Stimulated activated CD4-positive, alpha-beta T cell treated with anti-CD3 and anti-CD28 coated beads, Interleukin-2, amount 100 ng/mL, for 4 hours (primary cell): ENCODE results near the gene SLC25A4.
A peak's percentile ranks its signal among the peaks of the same experiment; 100 is the strongest.
"Not testable (repeated sequence)": the region's sequence is repeated elsewhere in the genome, so short reads cannot be mapped to it uniquely, and the experiment has no call there.

ENCODE experiments used
- DNase-seq: peaks from one replicate; pipeline ENCODE4 v3.0.0-alpha.2; 2020; ENCODE audit warnings: low read depth

SLC25A4 gene

GRCh38 chr4:185142912-185143600 is at the start of gene SLC25A4:
Gene SLC25A4 (plus strand): TSS chr4:185143266. CDS start chr4:185143373, 107 bp downstream.
- peak; percentile 76 for DNase-seq

DNA sequence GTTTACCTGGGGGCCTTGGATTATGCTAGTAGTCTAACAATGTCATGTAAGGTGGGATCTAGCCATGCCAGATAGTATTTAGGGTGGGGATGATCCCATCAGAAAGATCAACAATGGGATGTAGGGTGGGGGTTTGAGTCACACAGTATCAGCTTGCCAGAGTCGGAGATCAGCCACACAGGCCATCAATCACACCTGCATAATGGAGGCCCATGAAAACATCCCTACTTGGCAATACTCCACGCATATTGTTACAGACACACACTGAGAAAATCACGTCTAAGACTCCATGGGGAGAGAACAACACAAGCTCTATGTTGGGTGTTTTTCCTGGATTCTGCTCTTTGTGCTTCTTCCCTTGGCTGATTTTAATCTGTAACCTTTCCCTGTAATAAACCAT is 49.5 kb upstream of the SLC25A4 start:
- no peak for DNase-seq

GRCh38 chr4:185096032-185096653 is 46.9 kb upstream of the SLC25A4 start:
- DNase-seq = peak; percentile 4

GRCh38 chr4:185098474-185098873 is 44.6 kb upstream of the SLC25A4 start:
- no peak for DNase-seq

- no peak for DNase-seq
These were observed 43.9 kb upstream of the SLC25A4 start for GRCh38 chr4:185099024-185099682.

- no peak for DNase-seq
These were observed 43.1 kb upstream of the SLC25A4 start for GRCh38 chr4:185099940-185100339.

DNA sequence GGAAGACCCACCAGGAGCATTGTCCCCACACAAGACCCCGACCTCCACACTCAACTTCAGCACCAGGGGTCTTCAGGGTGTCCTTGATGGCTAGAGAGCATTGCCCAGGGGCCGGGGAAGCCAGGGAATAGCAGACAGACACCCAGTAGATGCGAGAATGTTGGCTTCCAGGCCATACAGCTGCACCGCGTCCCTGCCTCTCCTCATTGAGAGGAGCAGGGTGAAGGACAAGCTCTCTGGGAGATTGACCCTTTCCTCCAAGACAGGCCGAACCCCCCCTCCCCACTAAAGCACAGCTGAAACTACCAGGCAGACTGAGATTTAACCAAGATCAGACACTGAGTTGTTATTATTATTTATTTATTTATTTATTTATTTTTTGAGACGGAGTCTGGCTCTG is 42.6 kb upstream of the SLC25A4 start:
- no peak for DNase-seq

- DNase-seq = no peak
These were observed 41.6 kb upstream of the SLC25A4 start for GRCh38 chr4:185101354-185101890.

DNA sequence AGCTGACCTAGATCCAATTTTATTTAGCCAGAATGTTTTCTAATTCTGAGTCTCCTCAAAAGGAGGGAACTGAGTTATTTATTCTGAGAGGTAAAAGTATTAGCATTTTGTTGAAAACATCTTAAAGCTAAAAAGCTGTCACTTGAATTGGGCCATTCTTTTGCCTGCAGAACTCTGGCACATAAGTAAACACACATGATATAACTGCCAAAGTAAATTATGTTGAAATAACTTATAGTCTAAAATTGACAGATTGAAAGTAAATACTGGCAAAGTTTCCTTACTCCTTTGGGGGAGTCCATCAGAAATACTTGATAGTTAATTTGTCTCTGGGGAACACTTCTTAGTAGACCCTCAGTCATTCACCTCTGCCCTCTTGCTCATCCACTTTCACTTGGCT is 38.3 kb upstream of the SLC25A4 start:
- DNase-seq = no peak

DNA sequence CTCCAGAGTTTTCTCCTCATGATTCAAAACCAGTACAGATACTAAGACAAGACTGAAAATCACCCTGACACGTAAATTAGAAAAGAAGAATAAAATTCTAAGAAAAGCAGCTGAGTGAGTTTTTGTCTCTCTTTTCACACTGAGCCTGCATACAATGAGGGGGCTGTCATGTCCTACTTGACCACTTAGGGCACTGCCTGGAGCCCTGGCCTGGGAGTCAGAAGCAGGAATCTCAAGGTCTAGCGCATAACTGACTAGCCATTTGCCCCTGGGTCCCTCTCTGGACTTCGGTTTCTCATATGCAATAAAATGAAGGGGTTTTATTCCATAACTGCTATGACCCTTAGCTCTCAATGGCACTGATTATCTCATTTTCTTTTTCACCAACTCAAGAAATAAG is 36.7 kb upstream of the SLC25A4 start:
- DNase-seq = no peak

GRCh38 chr4:185107574-185107973 is 35.5 kb upstream of the SLC25A4 start:
- DNase-seq = not testable (repeated sequence)

DNA sequence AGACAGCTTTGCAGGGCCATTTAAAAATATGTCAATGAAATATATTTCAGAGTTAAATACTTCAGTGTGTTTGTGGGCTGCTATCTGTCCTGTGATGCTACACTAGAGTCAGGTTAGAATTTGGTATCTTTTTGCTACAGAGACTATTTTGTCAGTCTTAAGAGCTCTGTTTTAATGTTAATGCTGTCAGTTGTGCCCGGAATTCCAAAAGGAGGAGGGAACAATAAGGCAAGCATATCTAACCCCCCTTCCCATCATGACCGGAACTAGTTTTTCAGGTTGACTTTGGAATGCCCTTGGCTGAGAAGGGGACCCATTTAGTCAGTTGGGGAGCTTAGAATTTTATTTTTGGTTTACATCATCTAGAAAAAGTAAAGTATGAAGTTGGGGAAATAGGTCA is 34.9 kb upstream of the SLC25A4 start:
- no peak for DNase-seq

GRCh38 chr4:185108669-185109068 is 34.4 kb upstream of the SLC25A4 start:
- no peak for DNase-seq

DNA sequence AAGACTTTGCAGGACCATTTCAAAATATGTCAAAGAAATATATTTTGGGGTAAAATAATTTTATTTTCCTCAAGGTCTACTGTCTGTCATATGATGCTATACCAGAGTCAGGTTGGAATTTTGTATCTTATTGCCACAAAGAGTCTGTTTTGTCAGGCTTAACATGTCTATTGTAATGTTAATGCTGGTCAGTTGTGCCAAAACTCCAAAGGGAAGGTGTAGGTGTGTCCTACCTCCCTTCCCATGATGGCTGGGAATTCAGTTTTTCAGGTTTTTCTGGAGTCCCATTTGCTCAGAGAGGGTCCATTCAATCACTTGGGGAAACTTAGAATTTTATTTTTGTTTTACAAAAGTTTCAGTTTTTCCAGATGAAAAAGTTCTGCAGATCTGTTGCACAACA is 33.3 kb upstream of the SLC25A4 start:
- no peak for DNase-seq

DNA sequence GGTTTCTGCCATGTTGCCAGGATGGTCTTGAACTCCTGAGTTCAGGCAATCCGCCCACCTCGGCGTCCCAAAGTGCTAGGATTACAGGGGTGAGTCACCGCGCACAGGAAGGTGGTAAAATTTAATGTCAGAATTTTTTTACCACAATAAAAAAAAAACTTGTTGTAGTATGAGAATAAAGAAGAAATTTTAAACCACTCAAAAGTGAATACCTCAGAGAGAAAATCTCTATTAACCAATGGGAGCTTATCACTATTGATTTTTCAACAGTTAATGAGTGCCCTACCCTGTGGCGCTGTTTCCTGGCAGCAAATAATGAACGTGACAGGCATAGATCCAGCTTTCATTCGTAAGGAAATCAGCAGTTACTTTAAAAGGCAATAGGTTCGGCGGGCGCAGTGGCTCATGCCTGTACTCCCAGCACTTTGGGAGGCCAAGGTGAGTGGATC is 32.7 kb upstream of the SLC25A4 start:
- no peak for DNase-seq

- DNase-seq = no peak
These were observed 31.0 kb upstream of the SLC25A4 start for GRCh38 chr4:185112104-185112503.

GRCh38 chr4:185113340-185113739 is 29.7 kb upstream of the SLC25A4 start:
- DNase-seq = no peak

DNA sequence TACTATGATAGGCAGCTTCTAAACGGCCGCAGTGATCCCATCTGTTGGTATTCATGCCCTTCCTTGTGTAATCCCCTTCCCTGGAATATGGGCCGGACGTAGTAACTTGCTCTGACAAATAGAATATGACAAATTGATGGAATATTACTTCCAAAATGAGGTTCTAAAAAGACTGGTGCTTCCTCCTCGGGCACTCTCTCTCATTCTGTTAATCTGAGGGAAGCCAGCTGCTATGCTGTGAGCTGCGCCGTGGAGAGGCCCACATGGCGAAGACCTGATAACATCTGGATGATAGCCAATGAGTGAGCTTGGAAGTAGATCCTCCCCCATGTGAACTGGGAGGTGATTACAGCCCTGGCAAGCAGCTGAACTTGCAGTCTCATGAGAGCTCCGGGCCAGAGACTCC is 27.2 kb upstream of the SLC25A4 start:
- no peak for DNase-seq

DNA sequence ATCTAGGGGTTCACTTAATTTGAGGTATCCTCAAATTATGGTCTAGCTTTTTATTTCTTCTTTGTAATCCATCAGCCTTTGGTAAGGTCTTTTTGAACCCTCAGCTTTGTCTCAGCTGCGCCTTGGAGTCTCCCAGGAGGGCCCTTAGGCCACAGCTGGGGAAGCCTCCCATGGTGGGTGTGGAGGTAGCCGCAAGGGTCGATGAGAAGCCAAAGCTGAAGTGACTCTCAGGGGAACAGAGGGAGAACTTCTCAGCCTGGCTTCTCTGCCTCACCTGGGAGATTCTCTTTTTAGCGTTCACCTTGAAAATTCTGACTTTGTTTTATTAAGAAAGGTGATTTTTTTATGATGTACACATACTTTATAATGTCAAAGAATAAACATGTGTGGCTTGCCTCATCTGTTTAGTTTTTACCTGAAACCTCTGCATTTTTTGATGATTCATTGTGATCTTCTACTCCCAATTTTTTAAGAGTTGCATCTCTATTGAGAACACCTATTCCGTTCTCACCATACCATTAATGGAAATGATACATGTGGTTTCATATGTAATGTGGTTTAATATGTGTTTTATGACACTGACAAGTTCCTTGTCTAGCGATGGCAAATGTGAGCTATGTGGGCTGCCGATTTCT is 25.6 kb upstream of the SLC25A4 start:
- DNase-seq = no peak

DNA sequence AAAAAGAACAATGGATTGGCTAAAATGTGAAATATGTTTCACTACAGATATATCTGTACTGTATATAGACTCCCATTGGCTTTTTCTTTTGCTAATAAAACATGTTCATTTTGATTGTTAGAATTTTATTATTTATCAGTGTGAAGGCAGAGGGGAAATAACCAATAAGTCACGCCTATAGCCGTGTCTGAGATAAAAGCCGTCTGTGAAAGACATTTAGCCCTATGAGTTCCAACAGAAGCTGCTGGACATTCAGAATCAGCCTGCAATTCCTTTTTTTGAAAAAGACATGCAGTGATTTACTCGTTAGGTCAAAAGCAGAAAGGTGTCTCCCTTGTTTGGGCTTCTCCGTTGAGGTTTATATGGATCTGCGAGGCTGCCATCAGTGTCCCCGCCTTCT is 24.2 kb upstream of the SLC25A4 start:
- DNase-seq = no peak

GRCh38 chr4:185119467-185119866 is 23.6 kb upstream of the SLC25A4 start:
- DNase-seq = not testable (repeated sequence)

GRCh38 chr4:185119927-185120630 is 23.0 kb upstream of the SLC25A4 start:
- DNase-seq = no peak
